ENCODE results near the gene SUN2. TPM values are rescaled to one million over a fixed set of nuclear protein-coding genes. Genes with fewer than 3 reads are reported as not detected.
A peak's percentile ranks its signal among the peaks of the same experiment; 100 is the strongest.

The SUN2 gene
- total and polyA plus RNA-seq, 2 donors (not counting 1 experiment from before 2014, with no cell fraction given): 27.4 to 76.6 TPM

DNA sequence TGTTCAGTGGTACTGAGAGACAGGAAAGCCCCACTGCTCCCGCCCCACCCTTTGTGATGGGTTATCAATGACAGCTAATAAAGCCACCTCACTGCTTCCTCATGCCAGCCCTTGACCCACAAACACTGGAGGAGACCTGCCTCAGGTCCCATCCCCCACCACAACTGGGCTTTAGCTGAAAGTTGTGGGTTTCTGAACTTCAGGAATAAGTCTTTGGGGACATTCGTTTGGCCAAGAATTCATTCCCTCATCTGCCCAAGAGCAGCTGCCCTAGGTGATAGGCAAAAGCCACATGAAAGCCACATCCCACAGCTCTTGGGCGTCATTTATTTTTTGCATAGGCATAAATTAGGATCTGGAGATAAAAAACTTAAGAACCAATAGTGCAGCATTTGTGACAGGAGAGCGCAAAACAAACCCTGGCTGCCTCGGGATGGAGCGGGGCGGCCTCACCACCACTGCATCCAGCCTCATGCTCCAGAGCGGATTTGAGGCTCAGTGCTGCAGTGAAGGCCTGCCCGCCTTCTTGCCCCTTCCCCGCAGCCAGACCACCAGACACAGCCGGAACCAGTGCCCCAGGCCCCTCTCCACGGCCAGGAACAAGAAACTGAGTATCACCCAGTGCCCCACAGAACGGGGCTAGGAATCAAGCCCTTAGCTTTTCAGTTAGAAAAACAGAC, 21.2 kb downstream of the SUN2 start:
- peaks cover 7% of the 10 kb centered on the region for H3K4me1 ChIP-seq (ENCODE audit: control insufficient read depth, extremely low read depth, insufficient read depth, low read length)
- no peak overlapping the region for H3K4me3 ChIP-seq (replicated peaks in 1 of 4; ENCODE audit: control extremely low read depth in 1 of 4, insufficient read depth in 1 of 4, low read depth in 3 of 4, low read length in 4 of 4)
- peaks cover 46% of the 10 kb centered on the region for H3K36me3 ChIP-seq (ENCODE audit: control insufficient read depth, insufficient read depth, low read length)
- no peaks in the 10 kb centered on the region for H3K79me2 ChIP-seq (ENCODE audit: control insufficient read depth, insufficient read depth, low read length)
- H3K27me3 ChIP-seq (ENCODE audit: control insufficient read depth, insufficient read depth, low read length): no peaks in the 10 kb centered on the region
- TF ChIP-seq EZH2 (IDR thresholded peaks at IDR 0.05; ENCODE audit: low read length, missing control alignments): no peak
- no peak overlapping the region for H3K4me2 ChIP-seq (ENCODE audit: extremely low read depth, insufficient read depth, low read length)
- H3K9me3 ChIP-seq (ENCODE audit: control insufficient read depth, insufficient read depth, low read depth, low read length): no peaks in the 10 kb centered on the region
- no peak for DNase-seq (ENCODE audit: low read depth in 2 of 2)
- H2AFZ ChIP-seq (ENCODE audit: low read length): no peak overlapping the region
- peak overlapping the region; percentile 47 for H3K27ac ChIP-seq (ENCODE audit: insufficient read depth, low read length)
- no peaks in the 10 kb centered on the region for H4K20me1 ChIP-seq (ENCODE audit: control insufficient read depth, extremely low read depth, insufficient read depth, low read length)
- H3K9ac ChIP-seq (ENCODE audit: insufficient read depth, low read length): no peak overlapping the region

DNA sequence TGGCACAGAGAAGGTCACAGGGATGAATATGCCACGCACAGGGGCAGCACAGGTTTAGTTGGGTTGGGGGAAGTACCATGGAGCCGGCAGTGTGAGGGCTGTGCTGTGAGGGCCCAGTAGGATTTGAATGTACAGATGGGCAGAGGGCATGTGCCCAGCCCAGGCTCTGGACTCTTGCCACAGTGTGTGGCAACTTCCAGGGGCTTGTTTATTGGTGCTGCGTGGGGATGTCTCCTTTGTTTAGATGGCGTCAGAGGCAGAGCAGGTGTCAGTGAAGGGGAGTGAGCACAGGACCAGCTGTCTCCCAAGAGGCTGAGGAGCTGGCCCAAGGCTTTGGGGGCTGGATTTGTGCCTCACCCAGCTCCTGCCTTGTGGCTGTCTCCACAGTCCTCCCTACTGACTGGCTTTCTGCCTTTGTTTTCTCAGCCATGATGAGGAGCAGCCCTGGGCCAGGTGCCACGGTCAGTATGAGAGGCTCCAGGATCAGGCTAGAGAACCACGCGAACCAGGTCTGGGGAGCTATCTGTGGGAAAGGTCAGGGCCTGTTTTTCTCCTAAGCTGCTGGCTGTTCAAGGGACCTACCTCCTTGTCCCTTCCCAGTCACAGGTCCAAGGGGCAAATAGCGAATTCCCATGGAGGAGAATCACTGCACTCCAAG, 21.9 kb downstream of the SUN2 start:
- Histone ChIP-seq H3K79me2 (ENCODE audit: control insufficient read depth, insufficient read depth, low read length) (no peaks in the 10 kb centered on the region), H3K4me1 (ENCODE audit: control insufficient read depth, extremely low read depth, insufficient read depth, low read length) (peaks cover 7% of the 10 kb centered on the region), H4K20me1 (ENCODE audit: control insufficient read depth, extremely low read depth, insufficient read depth, low read length) (no peaks in the 10 kb centered on the region), H3K27ac (ENCODE audit: insufficient read depth, low read length) (peak overlapping the region; percentile 47), H3K36me3 (ENCODE audit: control insufficient read depth, insufficient read depth, low read length) (peaks cover 45% of the 10 kb centered on the region), H3K4me3 (replicated peaks in 1 of 4; ENCODE audit: control extremely low read depth in 1 of 4, insufficient read depth in 1 of 4, low read depth in 3 of 4, low read length in 4 of 4) (no peak overlapping the region), H3K9ac (ENCODE audit: insufficient read depth, low read length) (no peak overlapping the region), H3K27me3 (ENCODE audit: control insufficient read depth, insufficient read depth, low read length) (no peaks in the 10 kb centered on the region), H3K9me3 (ENCODE audit: control insufficient read depth, insufficient read depth, low read depth, low read length) (no peaks in the 10 kb centered on the region), H2AFZ (ENCODE audit: low read length) (no peak overlapping the region), H3K4me2 (ENCODE audit: extremely low read depth, insufficient read depth, low read length) (no peak overlapping the region)
- TF ChIP-seq EZH2 (IDR thresholded peaks at IDR 0.05; ENCODE audit: low read length, missing control alignments) (no peak), CTCF (conservative IDR thresholded peaks at IDR 0.05 in 1 of 2, IDR thresholded peaks at IDR 0.05 in 1 of 2; ENCODE audit: low read depth in 1 of 2, low read length in 2 of 2) (no peak)
- peak; percentile 9 to 53 for DNase-seq (ENCODE audit: low read depth in 2 of 2)

- H3K9ac ChIP-seq (ENCODE audit: insufficient read depth, low read length): no peak overlapping the region
- DNase-seq (ENCODE audit: low read depth in 2 of 2): peak; percentile 18
- no peak overlapping the region for H3K4me3 ChIP-seq (replicated peaks in 1 of 4; ENCODE audit: control extremely low read depth in 1 of 4, insufficient read depth in 1 of 4, low read depth in 3 of 4, low read length in 4 of 4)
Measured at GRCh38 chr22:38733329-38733723, 22.5 kb downstream of the SUN2 start.

More at GRCh38 chr22:38733329-38733723, 22.5 kb downstream of the SUN2 start:
- Histone ChIP-seq H2AFZ (ENCODE audit: low read length) (no peak overlapping the region), H3K27me3 (ENCODE audit: control insufficient read depth, insufficient read depth, low read length) (no peaks in the 10 kb centered on the region), H3K4me2 (ENCODE audit: extremely low read depth, insufficient read depth, low read length) (no peak overlapping the region), H3K9me3 (ENCODE audit: control insufficient read depth, insufficient read depth, low read depth, low read length) (no peaks in the 10 kb centered on the region), H3K36me3 (ENCODE audit: control insufficient read depth, insufficient read depth, low read length) (peaks cover 42% of the 10 kb centered on the region), H3K79me2 (ENCODE audit: control insufficient read depth, insufficient read depth, low read length) (no peaks in the 10 kb centered on the region), H3K27ac (ENCODE audit: insufficient read depth, low read length) (peak overlapping the region; percentile 6), H3K4me1 (ENCODE audit: control insufficient read depth, extremely low read depth, insufficient read depth, low read length) (peaks cover 7% of the 10 kb centered on the region), H4K20me1 (ENCODE audit: control insufficient read depth, extremely low read depth, insufficient read depth, low read length) (no peaks in the 10 kb centered on the region)
- TF ChIP-seq CTCF (conservative IDR thresholded peaks at IDR 0.05 in 1 of 2, IDR thresholded peaks at IDR 0.05 in 1 of 2; ENCODE audit: low read depth in 1 of 2, low read length in 2 of 2) (peak; percentile 65 to 72), EZH2 (IDR thresholded peaks at IDR 0.05; ENCODE audit: low read length, missing control alignments) (no peak)

All from fibroblast of lung (primary cell).